Pancreas (tissue), 10 donors: ENCODE data around the gene CAMK1G. TPM values are rescaled to one million over a fixed set of nuclear protein-coding genes. Genes with fewer than 3 reads are reported as not detected.

Experiments used
- ATAC-seq, 4 donors: fragments of 200-7000 bp; cut with Tn5 transposase; one replicate each; pipeline versions ENCODE4 v1.8.0 to v1.9.1; 2020; ENCODE audit warnings: mild to moderate bottlenecking in 4 of 4, moderate library complexity in 4 of 4
- DNase-seq, 6 donors: peaks; one replicate each; pipeline ENCODE4 v3.0.0-alpha.2; 2020
- FAIRE-seq: peaks from 2 replicates; lab custom pipeline; 2012; peaks lifted over from hg19 to GRCh38; lab: Jason Lieb, UNC
- H3K27ac ChIP-seq, 4 donors: fragments of 200-600 bp; sonication (generic); 1 replicate in 3 of 4; 2 replicates in 1 of 4; pipeline versions ENCODE4 v1.5.0 to v1.8.0; 2020
- H3K27me3 ChIP-seq, 4 donors: fragments of 200-600 bp; one replicate each; pipeline ENCODE4 v1.8.0; 2021
- H3K36me3 ChIP-seq, 3 donors: fragments of 200-600 bp; sonication (generic) in 1 of 3; one replicate each; pipeline versions ENCODE4 v1.5.0 to v1.8.0; 2020 to 2021
- H3K4me1 ChIP-seq, 3 donors: fragments of 200-600 bp; one replicate each; pipeline ENCODE4 v1.8.0; 2021
- H3K4me3 ChIP-seq, 4 donors: fragments of 200-600 bp; sonication (generic) in 2 of 4; one replicate each; pipeline versions ENCODE4 v1.5.0 to v1.8.0; 2020 to 2021
- H3K9me3 ChIP-seq, 4 donors: fragments of 200-600 bp; one replicate each; pipeline ENCODE4 v1.8.0; 2021
- WGBS, 2 donors: extraction: QIAGEN DNeasy Blood & Tissue Kit; methylation state at CpG; one replicate each; pipeline ENCODE4 v1.1.7; 2013; 5-methylcytosine and 5-hydroxymethylcytosine counted together
- intact Hi-C, 3 donors: fragments of 100-400 bp; cut with DNase I; formaldehyde crosslinking; loops; one replicate each; pipeline versions ENCODE4 v1.11.1 to v1.14.2; 2022
- polyA plus RNA-seq, 2 donors: library from polyadenylated mRNA; stranded (reverse); fragments of 200-250 nt; gene quantifications; one replicate each; pipeline ENCODE4 v1.2.3, GENCODE V29; 2013
- total RNA-seq, 6 donors: library from RNA; stranded (reverse); fragmentation: NEBNext Ultra II Directional in 4 of 6; extraction: Animal tissue kit (Norgen Biotek cat#: 25700) in 4 of 6; gene quantifications; one replicate each; pipeline versions ENCODE4 v1.2.1 to v1.2.4, GENCODE V29; 2021 to 2023
- TF ChIP-seq, protein P1 (sequence below), 4 donors: fragments of 200-600 bp; sonication (generic) in 3 of 4; IDR thresholded peaks; one replicate each; pipeline versions ENCODE4 v1.5.0 to v1.8.0; 2021; ENCODE audit warnings: antibody characterized with exemption in 4 of 4
- donor health status: healthy with polysubstance abuse.
- donor health status: DM: no; HTN: no; CAD: no; lungs with moderate emphysema.
- donor health status: DM: no; HTN: no; CAD: no.
- donor health status: control.
- donor health status: control.
- donor health status: Bipolar disorder and iron deficiency.
- donor health status: DM: yes; HTN: yes; CAD: no.
- donor health status: DM: no; HTN: no; CAD: no.
- donor health status: DM: no; HTN: no; CAD: no.
- donor health status: DM: yes; HTN: yes; CAD: no.

CAMK1G gene
- under 1 TPM in 4 of 6 donors, not detected in 2; 0.06 to 0.52 (median 0.21) TPM for total RNA-seq
- 1 to 10 TPM in 1 of 2 donors, under 1 TPM in 1; 0.11 to 1.2 TPM for polyA plus RNA-seq

- DNase-seq: no peak
- ATAC-seq: peak in 3 of 4 donors; percentile 57 to 74 (median 71)
- Histone ChIP-seq H3K9me3 (no peaks in the 10 kb centered on the region), H3K36me3 (no peaks in the 10 kb centered on the region), H3K27me3 (peaks cover 0 to 18% (median 5%) of the 10 kb centered on the region in 4 donors), H3K4me1 (no peaks in the 10 kb centered on the region), H3K27ac (no peak within 1 kb of the TSS), H3K4me3 (no peak within 1 kb of the TSS)
- TF ChIP-seq, protein P1, sequence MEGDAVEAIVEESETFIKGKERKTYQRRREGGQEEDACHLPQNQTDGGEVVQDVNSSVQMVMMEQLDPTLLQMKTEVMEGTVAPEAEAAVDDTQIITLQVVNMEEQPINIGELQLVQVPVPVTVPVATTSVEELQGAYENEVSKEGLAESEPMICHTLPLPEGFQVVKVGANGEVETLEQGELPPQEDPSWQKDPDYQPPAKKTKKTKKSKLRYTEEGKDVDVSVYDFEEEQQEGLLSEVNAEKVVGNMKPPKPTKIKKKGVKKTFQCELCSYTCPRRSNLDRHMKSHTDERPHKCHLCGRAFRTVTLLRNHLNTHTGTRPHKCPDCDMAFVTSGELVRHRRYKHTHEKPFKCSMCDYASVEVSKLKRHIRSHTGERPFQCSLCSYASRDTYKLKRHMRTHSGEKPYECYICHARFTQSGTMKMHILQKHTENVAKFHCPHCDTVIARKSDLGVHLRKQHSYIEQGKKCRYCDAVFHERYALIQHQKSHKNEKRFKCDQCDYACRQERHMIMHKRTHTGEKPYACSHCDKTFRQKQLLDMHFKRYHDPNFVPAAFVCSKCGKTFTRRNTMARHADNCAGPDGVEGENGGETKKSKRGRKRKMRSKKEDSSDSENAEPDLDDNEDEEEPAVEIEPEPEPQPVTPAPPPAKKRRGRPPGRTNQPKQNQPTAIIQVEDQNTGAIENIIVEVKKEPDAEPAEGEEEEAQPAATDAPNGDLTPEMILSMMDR (IDR thresholded peaks at IDR 0.05): no peak
- no peak for FAIRE-seq
- intact Hi-C loops: no loop called here
- 11 to 18% methylated on average over 6 of the region's 6 CpGs for WGBS, 2 donors
These were observed at the start of gene CAMK1G for GRCh38 chr1:209583408-209583807. Gene CAMK1G, plus strand, starts transcription at chr1:209583714. Its CDS starts 11,270 bp downstream, at chr1:209594984.

GRCh38 chr1:209534496-209535250 is 48.8 kb upstream of the CAMK1G start:
- DNase-seq (no peak), FAIRE-seq (no peak), ATAC-seq (no peak)
- intact Hi-C loops: no loop called here
- H3K4me1 ChIP-seq: no peaks in the 10 kb centered on the region
- H3K36me3 ChIP-seq: no peaks in the 10 kb centered on the region
- TF ChIP-seq, protein P1 (IDR thresholded peaks at IDR 0.05): no peak
- no peak overlapping the region for H3K4me3 ChIP-seq
- 80 to 87% methylated on average over 8 of the region's 8 CpGs for WGBS, 2 donors
- H3K9me3 ChIP-seq: no peaks in the 10 kb centered on the region
- H3K27me3 ChIP-seq: peaks cover 0 to 4% (median 0%) of the 10 kb centered on the region in 4 donors
- H3K27ac ChIP-seq: no peak overlapping the region

DNA sequence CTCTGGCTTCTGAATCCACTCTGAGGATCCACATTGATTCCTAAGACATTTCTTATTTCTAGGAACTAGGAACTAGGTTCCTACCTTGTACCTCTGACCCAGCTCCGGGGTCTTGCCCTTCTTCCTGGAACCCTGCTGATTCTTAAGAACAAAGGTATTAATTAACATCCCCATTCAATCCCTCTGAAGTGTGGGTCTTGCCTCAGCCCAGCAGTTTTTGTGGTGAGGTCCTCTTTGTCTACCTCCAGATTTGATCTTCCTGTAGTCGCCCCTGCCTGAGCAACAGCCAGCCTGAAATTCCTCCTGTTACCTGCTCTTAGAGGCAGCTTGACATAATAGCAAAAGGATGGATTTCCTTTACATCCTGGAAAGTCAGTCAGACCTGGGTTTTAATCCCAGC is 46.7 kb upstream of the CAMK1G start:
- Histone ChIP-seq H3K36me3 (no peaks in the 10 kb centered on the region), H3K27ac (no peak overlapping the region), H3K27me3 (peaks cover 0 to 4% (median 0%) of the 10 kb centered on the region in 4 donors), H3K4me1 (no peaks in the 10 kb centered on the region), H3K9me3 (no peaks in the 10 kb centered on the region), H3K4me3 (no peak overlapping the region)
- FAIRE-seq: no peak
- no peak for ATAC-seq
- no peak for DNase-seq
- TF ChIP-seq, protein P1 (IDR thresholded peaks at IDR 0.05): no peak
- WGBS, 2 donors: 72 to 74% methylated on average over 2 of the region's 2 CpGs
- intact Hi-C loops: no loop called here

- Histone ChIP-seq H3K27ac (no peak overlapping the region), H3K9me3 (no peaks in the 10 kb centered on the region), H3K4me3 (no peak overlapping the region), H3K27me3 (peaks cover 0 to 4% (median 0%) of the 10 kb centered on the region in 4 donors), H3K36me3 (no peaks in the 10 kb centered on the region), H3K4me1 (no peaks in the 10 kb centered on the region)
- intact Hi-C loops: no loop called here
- no peak for FAIRE-seq
- DNase-seq: no peak
- no peak for ATAC-seq
- WGBS, 2 donors: 82 to 94% methylated on average over 1 of the region's 1 CpG
- TF ChIP-seq, protein P1 (IDR thresholded peaks at IDR 0.05): no peak
These were observed 46.0 kb upstream of the CAMK1G start for GRCh38 chr1:209537336-209538114.
